GM23338 (cell line): ENCODE measurements around the gene CMKLR1. TPM values are rescaled to one million over a fixed set of nuclear protein-coding genes. Genes with fewer than 3 reads are reported as not detected.

ENCODE experiments used
- ATAC-seq: fragments of 200-7000 bp; cut with Tn5 transposase; 3 replicates; pipeline ENCODE4 v1.9.1; 2020
- DNase-seq: peaks from one replicate; pipeline ENCODE4 v3.0.0-alpha.2; 2015; ENCODE audit warnings: low spot score
- H2AFZ ChIP-seq: fragments of 200-600 bp; sonication (generic); 2 replicates; pipeline ENCODE4 v1.8.0; 2016; ENCODE audit warnings: antibody characterized with exemption, mild to moderate bottlenecking, moderate library complexity
- H3F3A ChIP-seq: fragments of 200-600 bp; sonication (generic); replicated peaks from 2 replicates; pipeline ENCODE4 v1.8.0; 2017; ENCODE audit warnings: antibody characterized with exemption, mixed run types, low read depth
- H3K27ac ChIP-seq: fragments of 200-600 bp; sonication (generic); 2 replicates; pipeline ENCODE4 v1.6.1; 2016; ENCODE audit warnings: low read depth
- H3K27me3 ChIP-seq: fragments of 200-600 bp; sonication (generic); 2 replicates; pipeline ENCODE4 v1.8.0; 2016; ENCODE audit warnings: mild to moderate bottlenecking, mixed run types, moderate library complexity; ENCODE audit not compliant: insufficient read depth
- H3K36me3 ChIP-seq: fragments of 200-600 bp; sonication (generic); 2 replicates; pipeline ENCODE4 v1.8.0; 2016; ENCODE audit warnings: mild to moderate bottlenecking; ENCODE audit not compliant: insufficient read depth
- H3K4me1 ChIP-seq: fragments of 200-600 bp; sonication (generic); 2 replicates; pipeline ENCODE4 v1.8.0; 2016; ENCODE audit warnings: mild to moderate bottlenecking, moderate library complexity; ENCODE audit not compliant: insufficient read depth
- H3K4me2 ChIP-seq: fragments of 200-600 bp; sonication (generic); 2 replicates; pipeline ENCODE4 v1.7.1; 2017; ENCODE audit warnings: mixed run types
- H3K4me3 ChIP-seq: fragments of 200-600 bp; sonication (generic); 2 replicates; pipeline ENCODE4 v1.6.1; 2016; ENCODE audit warnings: mixed run types
- H3K79me2 ChIP-seq: fragments of 200-600 bp; sonication (generic); replicated peaks from 2 replicates; pipeline ENCODE4 v1.8.0; 2017; ENCODE audit warnings: mild to moderate bottlenecking; ENCODE audit not compliant: insufficient read depth
- H3K9me2 ChIP-seq: fragments of 200-600 bp; sonication (generic); 2 replicates; pipeline ENCODE4 v1.8.0; 2017; ENCODE audit not compliant: insufficient read depth
- H4K20me1 ChIP-seq: fragments of 200-600 bp; sonication (generic); replicated peaks from 2 replicates; pipeline ENCODE4 v1.8.0; 2017; ENCODE audit warnings: mild to moderate bottlenecking; ENCODE audit not compliant: insufficient read depth
- H3K27ac Mint-ChIP-seq: 2 replicates; pipeline ENCODE4 v1.8.0; 2020; ENCODE audit warnings: inconsistent platforms, mild to moderate bottlenecking, moderate library complexity, mixed read lengths
- H3K27me3 Mint-ChIP-seq: 3 replicates; pipeline ENCODE4 v1.8.0; 2022; ENCODE audit warnings: low read depth, mild to moderate bottlenecking, moderate library complexity, mixed read lengths, inconsistent platforms; ENCODE audit not compliant: insufficient read depth, poor library complexity
- H3K36me3 Mint-ChIP-seq: 3 replicates; pipeline ENCODE4 v1.8.0; 2021; ENCODE audit warnings: low read depth, mild to moderate bottlenecking, inconsistent platforms, moderate library complexity, mixed read lengths
- H3K4me1 Mint-ChIP-seq: 3 replicates; pipeline ENCODE4 v1.8.0; 2020; ENCODE audit warnings: mild to moderate bottlenecking, inconsistent platforms, mixed read lengths
- H3K4me3 Mint-ChIP-seq: 3 replicates; pipeline ENCODE4 v1.8.0; 2021; ENCODE audit warnings: moderate library complexity, mild to moderate bottlenecking, inconsistent platforms, mixed read lengths
- H3K9me3 Mint-ChIP-seq: 3 replicates; pipeline ENCODE4 v1.8.0; 2020; ENCODE audit warnings: moderate library complexity, mild to moderate bottlenecking, inconsistent platforms, mixed read lengths
- CREB1 ChIP-seq: fragments of 250-450 bp; sonication (Bioruptor Pico); IDR thresholded peaks from 2 replicates; pipeline ENCODE4 v1.5.0; 2020; ENCODE audit warnings: low read depth, mild to moderate bottlenecking, moderate library complexity
- CTCF ChIP-seq, 2 experiments: fragments of 200-600 bp in 1 of 2; sonication (generic) in 1 of 2; conservative IDR thresholded peaks; 2 replicates each; pipeline versions ENCODE4 v1.5.1 to v1.6.1; 2016 to 2017; ENCODE audit warnings: antibody characterized with exemption in 2 of 2, low read depth in 2 of 2, mild to moderate bottlenecking in 2 of 2, moderate library complexity in 1 of 2
- ETS1 ChIP-seq: IDR thresholded peaks from 2 replicates; pipeline ENCODE4 v1.6.1; 2016; ENCODE audit warnings: antibody characterized with exemption
- EZH2 ChIP-seq: fragments of 200-600 bp; sonication (generic); IDR thresholded peaks from one replicate; pipeline ENCODE4 v1.8.0; 2017; ENCODE audit warnings: antibody characterized with exemption, mild to moderate bottlenecking, low read depth; ENCODE audit not compliant: unreplicated experiment
- EZH2phosphoT487 ChIP-seq: fragments of 200-600 bp; sonication (generic); IDR thresholded peaks from one replicate; pipeline ENCODE4 v1.8.1; 2018; ENCODE audit warnings: antibody characterized with exemption; ENCODE audit not compliant: unreplicated experiment
- JUNB ChIP-seq: IDR thresholded peaks from one replicate; pipeline ENCODE4 v1.6.1; 2016; ENCODE audit warnings: antibody characterized with exemption; ENCODE audit not compliant: unreplicated experiment
- NANOG ChIP-seq: IDR thresholded peaks from 2 replicates; pipeline ENCODE4 v1.6.1; 2016; ENCODE audit warnings: antibody characterized with exemption, borderline replicate concordance
- REST ChIP-seq: IDR thresholded peaks from one replicate; pipeline ENCODE4 v1.6.1; 2018; ENCODE audit warnings: antibody characterized with exemption; ENCODE audit not compliant: unreplicated experiment
- STAT1 ChIP-seq: IDR thresholded peaks from one replicate; pipeline ENCODE4 v1.6.1; 2016; ENCODE audit warnings: antibody characterized with exemption; ENCODE audit not compliant: unreplicated experiment
- ZNF114 ChIP-seq: fragments of 250-450 bp; sonication (Bioruptor Pico); IDR thresholded peaks from 2 replicates; pipeline ENCODE4 v1.5.0; 2020; ENCODE audit warnings: mild to moderate bottlenecking, moderate library complexity
- ZNF331 ChIP-seq: fragments of 250-450 bp; sonication (Bioruptor Pico); IDR thresholded peaks from 2 replicates; pipeline ENCODE4 v1.5.0; 2020; ENCODE audit warnings: low read depth, mild to moderate bottlenecking, moderate library complexity
- polyA plus RNA-seq: library from polyadenylated mRNA; unstranded; fragments of >200 nt; fragmentation: Nextera tagmentation; extraction: Ambion mirVana; gene quantifications from 2 replicates; pipeline ENCODE4 v1.2.1, GENCODE V29; 2016
- total RNA-seq: library from RNA; depleted of rRNA; stranded (reverse); fragments of >200 nt; shearing (Covaris generic); gene quantifications from 2 replicates; pipeline ENCODE4 v1.2.3, GENCODE V29; 2014

Gene CMKLR1
- total and polyA plus RNA-seq, 2 experiments from 2014 or later = 0.40 to 2.6 TPM

DNA sequence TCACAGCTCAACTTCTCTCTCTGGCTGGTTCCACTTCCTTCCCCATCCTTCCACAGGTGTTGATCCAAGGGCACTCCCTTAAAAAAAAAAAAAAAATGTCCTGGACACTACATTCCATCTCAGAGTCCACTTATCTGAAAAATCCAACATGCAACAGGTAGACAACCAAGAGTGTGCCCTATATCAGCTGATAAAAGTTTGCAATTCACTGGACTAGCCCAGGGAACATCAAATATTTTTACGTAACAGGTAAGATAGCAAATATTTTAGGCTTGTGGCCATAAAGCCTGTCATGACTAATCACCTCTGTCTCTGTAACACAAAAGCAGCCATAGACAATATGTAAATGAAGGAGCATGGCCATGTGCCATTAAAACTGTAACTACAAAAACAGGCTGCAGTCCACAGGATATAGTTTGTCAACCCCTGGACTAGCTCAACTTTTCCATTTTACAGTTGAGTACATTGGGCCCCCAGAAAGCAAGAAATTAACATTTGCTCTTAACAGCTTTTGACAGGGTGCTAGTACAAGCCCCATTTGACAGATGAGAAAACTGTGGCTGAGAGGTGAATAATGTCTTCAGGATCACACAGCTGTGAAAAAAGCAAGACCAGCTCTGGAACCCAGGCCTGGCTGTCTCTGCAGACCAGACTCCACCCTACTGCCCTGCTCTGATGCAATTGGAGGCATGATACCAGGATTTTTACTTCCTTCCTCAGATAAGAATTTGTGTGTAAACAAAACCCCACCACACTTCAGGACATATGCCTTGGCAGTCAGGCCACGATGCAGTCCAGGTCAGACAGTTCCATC lies 68.9 kb downstream of the CMKLR1 start:
- H3K36me3 ChIP-seq = no peaks in the 10 kb centered on the region
- no peak for DNase-seq
- H3K36me3 Mint-ChIP-seq = no peaks in the 10 kb centered on the region
- no peaks in the 10 kb centered on the region for H3K4me1 Mint-ChIP-seq
- H3K79me2 ChIP-seq = no peaks in the 10 kb centered on the region
- no peaks in the 10 kb centered on the region for H3K27me3 ChIP-seq
- no peak overlapping the region for H3K4me3 Mint-ChIP-seq
- H3K9me2 ChIP-seq = no peaks in the 10 kb centered on the region; the same call in 1 of the 2 replicates
- H3F3A ChIP-seq = no peaks in the 10 kb centered on the region
- no peaks in the 10 kb centered on the region for H4K20me1 ChIP-seq
- no peak overlapping the region for H3K4me3 ChIP-seq
- TF ChIP-seq STAT1 (no peak), ETS1 (no peak), JUNB (no peak)
- no peak overlapping the region for H3K4me2 ChIP-seq
- H3K9me3 Mint-ChIP-seq = 0 out of 3 replicates have a peak, but pooled peaks cover under 1% of the 10 kb centered on the region
- no peak for ATAC-seq
- H3K27me3 Mint-ChIP-seq = no peaks in the 10 kb centered on the region
- no peak overlapping the region for H3K27ac ChIP-seq
- no peak overlapping the region for H2AFZ ChIP-seq
- H3K4me1 ChIP-seq = no peaks in the 10 kb centered on the region
- H3K27ac Mint-ChIP-seq = no peak overlapping the region

- no peaks in the 10 kb centered on the region for H4K20me1 ChIP-seq
- ATAC-seq (no peak), DNase-seq (no peak)
- no peak overlapping the region for H3K4me3 ChIP-seq
- TF ChIP-seq REST = no peak
- no peak for TF ChIP-seq CTCF (conservative IDR thresholded peaks at IDR 0.05; ENCODE audit: low read depth in 2 of 2)
- no peak for TF ChIP-seq CREB1
- TF ChIP-seq NANOG = no peak
- no peak for TF ChIP-seq ZNF114 (CRISPR knock-in tag)
- no peak for TF ChIP-seq EZH2
- TF ChIP-seq ETS1 = no peak
- no peak for TF ChIP-seq ZNF331 (CRISPR knock-in tag)
- TF ChIP-seq JUNB = no peak
- no peak for TF ChIP-seq EZH2phosphoT487
- no peaks in the 10 kb centered on the region for H3K79me2 ChIP-seq
- Mint-ChIP-seq H3K36me3 (no peaks in the 10 kb centered on the region), H3K27ac (no peak overlapping the region), H3K4me1 (no peaks in the 10 kb centered on the region), H3K9me3 (no peaks in the 10 kb centered on the region), H3K27me3 (peaks cover 1% of the 10 kb centered on the region), H3K4me3 (no peak overlapping the region)
- H3F3A ChIP-seq = no peaks in the 10 kb centered on the region
- H2AFZ ChIP-seq = no peak overlapping the region; the same call in 1 of the 2 replicates
- H3K4me1 ChIP-seq = peaks cover under 1% of the 10 kb centered on the region; the same call in 1 of the 2 replicates
- no peak overlapping the region for H3K27ac ChIP-seq
- no peak overlapping the region for H3K4me2 ChIP-seq
- no peaks in the 10 kb centered on the region for H3K36me3 ChIP-seq
- H3K27me3 ChIP-seq = no peaks in the 10 kb centered on the region
- no peaks in the 10 kb centered on the region; the same call in 1 of the 2 replicates for H3K9me2 ChIP-seq
These were observed 69.9 kb downstream of the CMKLR1 start for GRCh38 chr12:108269224-108269623.
